ENCODE results near the gene CNTN5.

DNA sequence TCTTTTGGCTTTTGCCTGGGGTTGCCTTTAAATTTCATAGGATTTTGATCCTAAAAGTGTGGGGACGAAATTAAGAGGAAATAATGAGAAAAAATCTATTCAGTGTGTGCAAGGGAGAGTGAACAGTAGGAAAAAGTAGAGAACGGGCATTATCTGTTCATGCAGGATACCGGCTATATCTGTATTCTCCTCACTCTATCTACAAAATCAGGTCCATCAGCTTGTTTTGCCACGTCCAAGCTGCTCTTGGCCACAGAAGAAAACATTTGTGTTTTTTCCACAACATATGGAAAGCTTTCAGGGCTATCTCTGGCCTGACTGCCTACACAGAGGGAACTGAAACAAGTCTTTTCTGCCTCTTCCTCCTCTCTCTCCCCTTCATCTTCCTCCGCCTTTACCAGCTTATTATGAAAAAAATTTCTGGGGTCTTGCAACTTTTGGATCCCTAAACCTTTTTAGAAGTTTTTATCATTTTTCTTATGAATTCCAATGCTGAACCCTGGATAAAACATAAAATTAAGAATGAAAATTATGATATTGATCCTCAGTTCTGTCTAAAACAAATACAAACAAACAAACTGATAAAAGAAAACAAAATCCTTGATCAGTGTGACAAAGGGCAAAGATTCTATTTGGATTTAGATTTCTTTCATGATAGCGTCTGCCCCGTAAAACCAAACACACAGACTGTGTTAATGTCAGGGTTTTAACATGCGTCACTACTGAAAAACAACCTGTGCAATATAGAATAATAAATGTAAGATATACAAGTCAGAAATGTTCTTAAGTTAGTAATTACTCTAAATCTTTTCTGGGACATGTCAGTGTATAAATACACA is 219.7 kb downstream of the CNTN5 start:
- TF ChIP-seq, protein P1, sequence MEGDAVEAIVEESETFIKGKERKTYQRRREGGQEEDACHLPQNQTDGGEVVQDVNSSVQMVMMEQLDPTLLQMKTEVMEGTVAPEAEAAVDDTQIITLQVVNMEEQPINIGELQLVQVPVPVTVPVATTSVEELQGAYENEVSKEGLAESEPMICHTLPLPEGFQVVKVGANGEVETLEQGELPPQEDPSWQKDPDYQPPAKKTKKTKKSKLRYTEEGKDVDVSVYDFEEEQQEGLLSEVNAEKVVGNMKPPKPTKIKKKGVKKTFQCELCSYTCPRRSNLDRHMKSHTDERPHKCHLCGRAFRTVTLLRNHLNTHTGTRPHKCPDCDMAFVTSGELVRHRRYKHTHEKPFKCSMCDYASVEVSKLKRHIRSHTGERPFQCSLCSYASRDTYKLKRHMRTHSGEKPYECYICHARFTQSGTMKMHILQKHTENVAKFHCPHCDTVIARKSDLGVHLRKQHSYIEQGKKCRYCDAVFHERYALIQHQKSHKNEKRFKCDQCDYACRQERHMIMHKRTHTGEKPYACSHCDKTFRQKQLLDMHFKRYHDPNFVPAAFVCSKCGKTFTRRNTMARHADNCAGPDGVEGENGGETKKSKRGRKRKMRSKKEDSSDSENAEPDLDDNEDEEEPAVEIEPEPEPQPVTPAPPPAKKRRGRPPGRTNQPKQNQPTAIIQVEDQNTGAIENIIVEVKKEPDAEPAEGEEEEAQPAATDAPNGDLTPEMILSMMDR (IDR thresholded peaks at IDR 0.05) = no peak
- TF ChIP-seq POLR2A (IDR thresholded peaks at IDR 0.05) (no peak), POLR2AphosphoS5 (IDR thresholded peaks at IDR 0.05) (no peak)

Data from suprapubic skin (tissue), 4 donors.